Gastroesophageal sphincter (tissue), 4 donors: ENCODE results near the gene UGT1A3. TPM values are rescaled to one million over a fixed set of nuclear protein-coding genes. Genes with fewer than 3 reads are reported as not detected.

ENCODE experiments used
- ATAC-seq: fragments of 150-250 bp; one replicate; pipeline ENCODE4 v1.9.1; 2016; ENCODE audit warnings: mild to moderate bottlenecking, moderate library complexity
- H3K27ac ChIP-seq, 4 donors: fragments of 200-600 bp; sonication (generic) in 3 of 4; 1 replicate in 3 of 4; 2 replicates in 1 of 4; pipeline ENCODE4 v1.5.1; 2016 to 2019
- H3K27me3 ChIP-seq: fragments of 200-600 bp; sonication (generic); one replicate; pipeline ENCODE4 v1.5.1; 2019
- H3K36me3 ChIP-seq, 2 donors: fragments of 200-600 bp; sonication (generic); one replicate each; pipeline ENCODE4 v1.5.1; 2019; ENCODE audit warnings: control low read depth in 1 of 2
- H3K4me1 ChIP-seq, 3 donors: fragments of 200-600 bp; sonication (generic); 1 replicate in 2 of 3; 2 replicates in 1 of 3; pipeline ENCODE4 v1.5.1; 2016 to 2019; ENCODE audit warnings: control low read depth in 2 of 3
- H3K4me3 ChIP-seq, 2 donors: fragments of 200-600 bp; sonication (generic); one replicate each; pipeline ENCODE4 v1.5.1; 2019; ENCODE audit warnings: mild to moderate bottlenecking in 1 of 2, moderate library complexity in 1 of 2
- H3K9me3 ChIP-seq, 3 donors: fragments of 200-600 bp; sonication (generic); one replicate each; pipeline ENCODE4 v1.5.1; 2017 to 2019; ENCODE audit warnings: control low read depth in 2 of 3
- CTCF ChIP-seq, 4 experiments: fragments of 200-600 bp in 2 of 4; fragments of 450-650 bp in 2 of 4; sonication (generic) in 1 of 4; IDR thresholded peaks; one replicate each; pipeline ENCODE4 v1.5.1; 2017 to 2019; ENCODE audit warnings: antibody characterized with exemption in 4 of 4, mild to moderate bottlenecking in 2 of 4, moderate library complexity in 2 of 4
- EP300 ChIP-seq: sonication (generic); formaldehyde crosslinking; IDR thresholded peaks from one replicate; pipeline ENCODE4 v1.6.1; 2017; ENCODE audit warnings: antibody characterized with exemption, mild to moderate bottlenecking
- POLR2A ChIP-seq, 2 donors: fragments of 450-650 bp; IDR thresholded peaks; one replicate each; pipeline ENCODE4 v1.6.1; 2017; ENCODE audit warnings: antibody characterized with exemption in 2 of 2, mild to moderate bottlenecking in 2 of 2, moderate library complexity in 1 of 2
- POLR2AphosphoS5 ChIP-seq: sonication (generic); formaldehyde crosslinking; IDR thresholded peaks from one replicate; pipeline ENCODE4 v1.6.1; 2017; ENCODE audit warnings: antibody characterized with exemption
- WGBS, 2 donors: methylation state at CpG; one replicate each; pipeline ENCODE4 v1.1.5; 2018; ENCODE audit warnings: low coverage in 1 of 2; 5-methylcytosine and 5-hydroxymethylcytosine counted together
- total RNA-seq, 4 donors: library from RNA; depleted of rRNA; stranded (reverse); fragments of >200 nt; gene quantifications; one replicate each; pipeline ENCODE4 v1.1.0, GENCODE V29; 2016

UGT1A3 gene
- total RNA-seq, 4 donors from 2014 or later, result not detected

GRCh38 chr2:233780771-233781170 lies 51.9 kb downstream of the UGT1A3 start:
- no peak for TF ChIP-seq POLR2A (IDR thresholded peaks at IDR 0.05)
- TF ChIP-seq POLR2AphosphoS5, result no peak
- TF ChIP-seq EP300, result no peak
- TF ChIP-seq CTCF (IDR thresholded peaks at IDR 0.05), result no peak
- ATAC-seq, result no peak
- Histone ChIP-seq H3K4me1 (no peaks in the 10 kb centered on the region), H3K9me3 (peaks cover 0 to 19% (median 0%) of the 10 kb centered on the region in 3 donors), H3K27ac (no peak overlapping the region), H3K27me3 (peaks cover 23% of the 10 kb centered on the region), H3K36me3 (no peaks in the 10 kb centered on the region), H3K4me3 (no peak overlapping the region)
- WGBS, 2 donors, result 90 to 100% methylated on average over 3 to 4 of the region's 4 CpGs

- Histone ChIP-seq H3K36me3 (no peaks in the 10 kb centered on the region), H3K4me3 (no peak overlapping the region), H3K9me3 (no peaks in the 10 kb centered on the region), H3K27ac (no peak overlapping the region), H3K4me1 (no peaks in the 10 kb centered on the region), H3K27me3 (peaks cover 4% of the 10 kb centered on the region)
- TF ChIP-seq POLR2A (IDR thresholded peaks at IDR 0.05) (no peak), EP300 (no peak), CTCF (IDR thresholded peaks at IDR 0.05) (no peak), POLR2AphosphoS5 (no peak)
- ATAC-seq, result no peak
- 80% methylated on average over 1 of the region's 7 CpGs; no CpG with 5 or more reads in 1 of the 2 donors for WGBS, 2 donors
Measured at GRCh38 chr2:233789554-233789953, 60.7 kb downstream of the UGT1A3 start.

GRCh38 chr2:233791151-233791882 lies 62.5 kb downstream of the UGT1A3 start:
- H3K9me3 ChIP-seq, result no peaks in the 10 kb centered on the region
- no peaks in the 10 kb centered on the region for H3K4me1 ChIP-seq
- H3K36me3 ChIP-seq, result no peaks in the 10 kb centered on the region
- no peak overlapping the region for H3K4me3 ChIP-seq
- no peak for ATAC-seq
- H3K27ac ChIP-seq, result no peak overlapping the region
- no peak for TF ChIP-seq CTCF (IDR thresholded peaks at IDR 0.05)
- TF ChIP-seq POLR2AphosphoS5, result no peak
- no peak for TF ChIP-seq POLR2A (IDR thresholded peaks at IDR 0.05)
- no peak for TF ChIP-seq EP300
- no peaks in the 10 kb centered on the region for H3K27me3 ChIP-seq
- 69 to 88% methylated on average over 6 to 10 of the region's 18 CpGs for WGBS, 2 donors

GRCh38 chr2:233791883-233792329 lies 63.1 kb downstream of the UGT1A3 start:
- ATAC-seq, result no peak
- no peak overlapping the region for H3K27ac ChIP-seq
- no peak overlapping the region for H3K4me3 ChIP-seq
- no peaks in the 10 kb centered on the region for H3K9me3 ChIP-seq
- WGBS, 2 donors, result 67 to 77% methylated on average over 8 to 9 of the region's 9 CpGs
- H3K27me3 ChIP-seq, result no peaks in the 10 kb centered on the region
- TF ChIP-seq CTCF (IDR thresholded peaks at IDR 0.05), result no peak
- H3K36me3 ChIP-seq, result no peaks in the 10 kb centered on the region
- H3K4me1 ChIP-seq, result no peaks in the 10 kb centered on the region

GRCh38 chr2:233792720-233793119 lies 63.9 kb downstream of the UGT1A3 start:
- Histone ChIP-seq H3K36me3 (no peaks in the 10 kb centered on the region), H3K9me3 (no peaks in the 10 kb centered on the region), H3K27me3 (no peaks in the 10 kb centered on the region), H3K27ac (no peak overlapping the region), H3K4me1 (no peaks in the 10 kb centered on the region), H3K4me3 (no peak overlapping the region)
- 85 to 89% methylated on average over 2 to 3 of the region's 7 CpGs for WGBS, 2 donors
- no peak for ATAC-seq
- no peak for TF ChIP-seq POLR2AphosphoS5
- TF ChIP-seq EP300, result no peak
- no peak for TF ChIP-seq CTCF (IDR thresholded peaks at IDR 0.05)
- TF ChIP-seq POLR2A (IDR thresholded peaks at IDR 0.05), result no peak
